ENCODE results near the gene CNTN4. TPM values are rescaled to one million over a fixed set of nuclear protein-coding genes. Genes with fewer than 3 reads are reported as not detected.

CNTN4 gene
- total RNA-seq, 1 donor from 2014 or later = 37.5 TPM

- TF ChIP-seq, protein P1, sequence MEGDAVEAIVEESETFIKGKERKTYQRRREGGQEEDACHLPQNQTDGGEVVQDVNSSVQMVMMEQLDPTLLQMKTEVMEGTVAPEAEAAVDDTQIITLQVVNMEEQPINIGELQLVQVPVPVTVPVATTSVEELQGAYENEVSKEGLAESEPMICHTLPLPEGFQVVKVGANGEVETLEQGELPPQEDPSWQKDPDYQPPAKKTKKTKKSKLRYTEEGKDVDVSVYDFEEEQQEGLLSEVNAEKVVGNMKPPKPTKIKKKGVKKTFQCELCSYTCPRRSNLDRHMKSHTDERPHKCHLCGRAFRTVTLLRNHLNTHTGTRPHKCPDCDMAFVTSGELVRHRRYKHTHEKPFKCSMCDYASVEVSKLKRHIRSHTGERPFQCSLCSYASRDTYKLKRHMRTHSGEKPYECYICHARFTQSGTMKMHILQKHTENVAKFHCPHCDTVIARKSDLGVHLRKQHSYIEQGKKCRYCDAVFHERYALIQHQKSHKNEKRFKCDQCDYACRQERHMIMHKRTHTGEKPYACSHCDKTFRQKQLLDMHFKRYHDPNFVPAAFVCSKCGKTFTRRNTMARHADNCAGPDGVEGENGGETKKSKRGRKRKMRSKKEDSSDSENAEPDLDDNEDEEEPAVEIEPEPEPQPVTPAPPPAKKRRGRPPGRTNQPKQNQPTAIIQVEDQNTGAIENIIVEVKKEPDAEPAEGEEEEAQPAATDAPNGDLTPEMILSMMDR (IDR thresholded peaks at IDR 0.05) = no peak
- intact Hi-C loops (cut with DNase I) = no loop called here
These were observed 961.0 kb downstream of the CNTN4 start for GRCh38 chr3:3059645-3060044.

GRCh38 chr3:3064297-3064696 is 965.6 kb downstream of the CNTN4 start:
- H3K9me3 ChIP-seq = no peaks in the 10 kb centered on the region
- H3K4me3 ChIP-seq = no peak overlapping the region
- intact Hi-C loops (cut with DNase I) = no loop called here
- H3K4me1 ChIP-seq = no peaks in the 10 kb centered on the region
- TF ChIP-seq, protein P1 (IDR thresholded peaks at IDR 0.05) = no peak
- H3K27me3 ChIP-seq = no peaks in the 10 kb centered on the region
- no peak for DNase-seq (ENCODE audit: low spot score in 2 of 2)
- H3K36me3 ChIP-seq = peaks cover 0 to 6% of the 10 kb centered on the region in 2 donors
- no peak overlapping the region for H3K27ac ChIP-seq

More at GRCh38 chr3:3059645-3060044, 961.0 kb downstream of the CNTN4 start:
- H3K27me3 ChIP-seq = no peaks in the 10 kb centered on the region
- H3K9me3 ChIP-seq = no peaks in the 10 kb centered on the region
- no peak for DNase-seq (ENCODE audit: low spot score in 2 of 2)
- peaks cover 4 to 12% of the 10 kb centered on the region in 2 donors for H3K36me3 ChIP-seq
- H3K4me3 ChIP-seq = no peak overlapping the region
- no peak overlapping the region for H3K27ac ChIP-seq
- H3K4me1 ChIP-seq = no peaks in the 10 kb centered on the region

DNA sequence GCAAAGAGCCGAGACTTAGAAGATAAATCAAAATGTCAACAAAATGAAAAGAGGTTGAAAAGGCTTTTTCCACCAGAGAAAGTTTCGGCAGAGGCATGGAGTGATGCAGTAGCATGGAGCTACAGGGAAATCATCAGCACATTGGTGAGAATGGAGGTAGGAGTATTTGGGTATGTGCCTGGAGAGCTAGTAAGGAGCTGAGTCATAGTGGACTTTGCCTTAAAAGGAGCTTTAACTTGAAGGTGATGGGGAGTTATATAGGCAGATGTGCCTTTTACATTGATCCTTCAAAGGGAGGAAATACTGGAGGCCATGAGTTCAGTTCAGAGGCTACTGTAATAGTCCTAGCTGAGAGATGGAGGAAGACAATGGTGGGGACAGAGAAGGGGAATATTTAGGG is 967.2 kb downstream of the CNTN4 start:
- TF ChIP-seq, protein P1 (IDR thresholded peaks at IDR 0.05) = no peak
- no peaks in the 10 kb centered on the region for H3K36me3 ChIP-seq
- no peak for DNase-seq (ENCODE audit: low spot score in 2 of 2)
- H3K27ac ChIP-seq = no peak overlapping the region
- intact Hi-C loops (cut with DNase I) = no loop called here
- no peaks in the 10 kb centered on the region for H3K27me3 ChIP-seq
- H3K4me3 ChIP-seq = no peak overlapping the region
- H3K4me1 ChIP-seq = no peaks in the 10 kb centered on the region
- no peaks in the 10 kb centered on the region for H3K9me3 ChIP-seq

DNA sequence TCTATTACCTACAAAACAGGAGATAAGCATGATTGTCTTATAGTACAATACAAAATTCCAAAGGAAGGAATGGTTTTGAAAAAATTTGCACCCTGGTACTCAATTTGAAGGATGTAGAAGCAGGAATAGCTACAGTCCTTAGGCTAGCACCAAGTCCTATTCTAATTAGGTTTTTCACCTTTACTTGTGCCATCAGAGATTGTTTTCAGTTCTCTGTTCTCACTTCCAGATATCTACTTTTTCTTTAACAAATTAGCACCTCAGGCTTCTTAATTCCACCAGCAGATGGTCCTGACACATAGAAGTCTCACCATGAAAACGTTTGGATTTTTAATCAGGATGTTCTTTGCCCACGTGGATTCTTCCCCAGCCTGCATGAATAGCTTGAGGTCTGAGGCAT is 967.7 kb downstream of the CNTN4 start:
- no peaks in the 10 kb centered on the region for H3K27me3 ChIP-seq
- no peak overlapping the region for H3K4me3 ChIP-seq
- H3K9me3 ChIP-seq = no peaks in the 10 kb centered on the region
- intact Hi-C loops (cut with DNase I) = no loop called here
- no peaks in the 10 kb centered on the region for H3K36me3 ChIP-seq
- TF ChIP-seq, protein P1 (IDR thresholded peaks at IDR 0.05) = no peak
- H3K4me1 ChIP-seq = no peaks in the 10 kb centered on the region
- no peak for DNase-seq (ENCODE audit: low spot score in 2 of 2)
- no peak overlapping the region for H3K27ac ChIP-seq

DNA sequence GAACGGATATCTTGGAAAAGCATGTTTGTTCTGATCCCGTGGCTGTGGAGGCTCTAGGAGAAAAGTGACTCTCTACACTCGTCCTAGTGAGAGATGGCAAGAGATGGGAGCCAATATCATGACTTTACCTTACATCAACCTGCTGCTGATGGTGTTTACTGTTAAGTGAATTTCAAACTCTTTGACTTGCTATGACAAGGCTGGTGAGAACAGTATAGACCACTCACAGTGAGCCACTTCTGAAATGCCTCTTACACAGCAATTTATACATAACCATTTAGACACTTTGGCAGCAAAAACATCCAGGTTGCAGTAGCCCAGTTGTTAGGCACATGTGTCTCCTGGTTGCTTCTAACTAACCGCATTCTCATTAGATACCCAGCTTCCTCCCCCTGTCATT is 968.2 kb downstream of the CNTN4 start:
- intact Hi-C loops (cut with DNase I) = no loop called here
- Histone ChIP-seq H3K27me3 (no peaks in the 10 kb centered on the region), H3K4me1 (no peaks in the 10 kb centered on the region), H3K9me3 (no peaks in the 10 kb centered on the region), H3K4me3 (no peak overlapping the region), H3K27ac (no peak overlapping the region), H3K36me3 (no peaks in the 10 kb centered on the region)
- no peak for DNase-seq (ENCODE audit: low spot score in 2 of 2)
- TF ChIP-seq, protein P1 (IDR thresholded peaks at IDR 0.05) = no peak

- Histone ChIP-seq H3K27ac (no peak overlapping the region), H3K36me3 (no peaks in the 10 kb centered on the region), H3K4me1 (no peaks in the 10 kb centered on the region), H3K27me3 (no peaks in the 10 kb centered on the region), H3K9me3 (no peaks in the 10 kb centered on the region), H3K4me3 (no peak overlapping the region)
- intact Hi-C loops (cut with DNase I) = no loop called here
- no peak for DNase-seq (ENCODE audit: low spot score in 2 of 2)
- TF ChIP-seq, protein P1 (IDR thresholded peaks at IDR 0.05) = no peak
These were observed 969.8 kb downstream of the CNTN4 start for GRCh38 chr3:3068358-3068881.
